ENCODE measurements around the gene OR5L2.

DNA sequence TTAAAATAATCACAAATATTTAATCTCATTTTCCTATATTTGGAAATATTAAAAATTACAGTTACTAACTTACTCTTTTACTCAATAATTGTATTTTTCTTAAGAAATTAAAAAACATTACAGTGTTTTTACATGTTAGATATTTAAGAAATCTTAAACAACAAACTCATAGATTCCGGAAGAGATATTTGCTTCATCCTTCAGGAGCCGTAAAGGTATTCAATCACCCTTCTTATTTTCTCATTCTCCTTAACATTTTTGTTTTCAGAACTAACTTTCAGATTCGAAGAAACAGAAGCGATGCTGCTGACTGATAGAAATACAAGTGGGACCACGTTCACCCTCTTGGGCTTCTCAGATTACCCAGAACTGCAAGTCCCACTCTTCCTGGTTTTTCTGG is 7.7 kb upstream of the OR5L2 start, which contains the start of gene OR5D18:
- TF ChIP-seq, protein P1, sequence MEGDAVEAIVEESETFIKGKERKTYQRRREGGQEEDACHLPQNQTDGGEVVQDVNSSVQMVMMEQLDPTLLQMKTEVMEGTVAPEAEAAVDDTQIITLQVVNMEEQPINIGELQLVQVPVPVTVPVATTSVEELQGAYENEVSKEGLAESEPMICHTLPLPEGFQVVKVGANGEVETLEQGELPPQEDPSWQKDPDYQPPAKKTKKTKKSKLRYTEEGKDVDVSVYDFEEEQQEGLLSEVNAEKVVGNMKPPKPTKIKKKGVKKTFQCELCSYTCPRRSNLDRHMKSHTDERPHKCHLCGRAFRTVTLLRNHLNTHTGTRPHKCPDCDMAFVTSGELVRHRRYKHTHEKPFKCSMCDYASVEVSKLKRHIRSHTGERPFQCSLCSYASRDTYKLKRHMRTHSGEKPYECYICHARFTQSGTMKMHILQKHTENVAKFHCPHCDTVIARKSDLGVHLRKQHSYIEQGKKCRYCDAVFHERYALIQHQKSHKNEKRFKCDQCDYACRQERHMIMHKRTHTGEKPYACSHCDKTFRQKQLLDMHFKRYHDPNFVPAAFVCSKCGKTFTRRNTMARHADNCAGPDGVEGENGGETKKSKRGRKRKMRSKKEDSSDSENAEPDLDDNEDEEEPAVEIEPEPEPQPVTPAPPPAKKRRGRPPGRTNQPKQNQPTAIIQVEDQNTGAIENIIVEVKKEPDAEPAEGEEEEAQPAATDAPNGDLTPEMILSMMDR (IDR thresholded peaks at IDR 0.05): no peak
- TF ChIP-seq POLR2A (IDR thresholded peaks at IDR 0.05): no peak
